DOHH2 (cell line): ENCODE results near the gene TGFBR3L.

Experiments used
- H3F3A ChIP-seq: fragments of 200-600 bp; sonication (generic), shearing (Covaris generic); 2 replicates; pipeline ENCODE4 v1.6.0; 2016; ENCODE audit warnings: antibody characterized with exemption, mild to moderate bottlenecking; ENCODE audit not compliant: control insufficient read depth, insufficient read depth
- H3K27ac ChIP-seq: fragments of 200-600 bp; sonication (generic); 2 replicates; pipeline ENCODE4 v1.5.1; 2014; ENCODE audit warnings: low read depth, mild to moderate bottlenecking, low read length, moderate library complexity
- H3K27me3 ChIP-seq: fragments of 200-600 bp; sonication (generic); 2 replicates; pipeline ENCODE4 v1.6.1; 2014; ENCODE audit warnings: mild to moderate bottlenecking, low read length, mixed read lengths; ENCODE audit not compliant: control insufficient read depth
- H3K36me3 ChIP-seq: fragments of 200-600 bp; sonication (generic); 2 replicates; pipeline ENCODE4 v1.6.1; 2014; ENCODE audit warnings: mild to moderate bottlenecking, low read length, moderate library complexity, mixed read lengths; ENCODE audit not compliant: control insufficient read depth
- H3K4me1 ChIP-seq: fragments of 200-600 bp; sonication (generic); 2 replicates; pipeline ENCODE4 v1.6.1; 2014; ENCODE audit warnings: mild to moderate bottlenecking, low read length, mixed read lengths; ENCODE audit not compliant: control insufficient read depth
- H3K4me2 ChIP-seq: fragments of 200-600 bp; sonication (generic); 2 replicates; pipeline ENCODE4 v1.6.0; 2014; ENCODE audit warnings: mild to moderate bottlenecking, low read length, moderate library complexity
- H3K4me3 ChIP-seq: fragments of 200-600 bp; sonication (generic); 2 replicates; pipeline ENCODE4 v1.5.1; 2014; ENCODE audit warnings: mild to moderate bottlenecking, low read length, mixed read lengths
- H3K79me2 ChIP-seq: fragments of 200-600 bp; sonication (generic); 2 replicates; pipeline ENCODE4 v1.6.1; 2014; ENCODE audit warnings: mild to moderate bottlenecking, low read length, mixed read lengths; ENCODE audit not compliant: control insufficient read depth
- H3K9me2 ChIP-seq: fragments of 200-600 bp; sonication (generic); replicated peaks from 2 replicates; pipeline ENCODE4 v1.6.1; 2014; ENCODE audit warnings: mild to moderate bottlenecking, low read length, mixed read lengths; ENCODE audit not compliant: control insufficient read depth
- H3K9me3 ChIP-seq: fragments of 200-600 bp; sonication (generic); 2 replicates; pipeline ENCODE4 v1.6.1; 2014; ENCODE audit warnings: antibody characterized with exemption, low read length, mixed read lengths; ENCODE audit not compliant: control insufficient read depth, insufficient read depth
- H4K20me1 ChIP-seq: fragments of 200-600 bp; sonication (generic); 2 replicates; pipeline ENCODE4 v1.6.0; 2014; ENCODE audit warnings: low read depth, mild to moderate bottlenecking, antibody characterized with exemption, low read length, moderate library complexity; ENCODE audit not compliant: control insufficient read depth, insufficient read depth
- CTCF ChIP-seq: fragments of 200-600 bp; sonication (generic); IDR thresholded peaks from one replicate; pipeline ENCODE4 v1.5.1; 2014; ENCODE audit warnings: antibody characterized with exemption, mild to moderate bottlenecking, low read depth, low read length; ENCODE audit not compliant: poor library complexity, severe bottlenecking
- EZH2phosphoT487 ChIP-seq: fragments of 200-600 bp; sonication (generic); IDR thresholded peaks from 2 replicates; pipeline ENCODE4 v1.6.1; 2017; ENCODE audit warnings: borderline replicate concordance, mild to moderate bottlenecking, antibody characterized with exemption, low read length, moderate library complexity, mixed read lengths

TGFBR3L gene

GRCh38 chr19:7918615-7919421, 4.2 kb downstream of the TGFBR3L start:
- no peaks in the 10 kb centered on the region for H3K9me2 ChIP-seq
- no peak overlapping the region for H3K27ac ChIP-seq
- peaks cover 4% of the 10 kb centered on the region; the same call in 1 of the 2 replicates for H4K20me1 ChIP-seq
- TF ChIP-seq CTCF (no peak), EZH2phosphoT487 (peak; percentile 72; the same call in 1 of the 2 replicates)
- H3K27me3 ChIP-seq: peaks cover 41% of the 10 kb centered on the region
- peaks cover 47% of the 10 kb centered on the region for H3K4me1 ChIP-seq
- H3K4me3 ChIP-seq: peak overlapping the region; percentile 92
- no peaks in the 10 kb centered on the region for H3K79me2 ChIP-seq
- peaks cover 2% of the 10 kb centered on the region; the same call in 1 of the 2 replicates for H3F3A ChIP-seq
- 0 out of 2 replicates have a peak, but pooled peaks cover 3% of the 10 kb centered on the region for H3K36me3 ChIP-seq
- no peaks in the 10 kb centered on the region for H3K9me3 ChIP-seq
- H3K4me2 ChIP-seq: peak overlapping the region; percentile 99

- Histone ChIP-seq H3K36me3 (0 out of 2 replicates have a peak, but pooled peaks cover 3% of the 10 kb centered on the region), H3F3A (peaks cover 2% of the 10 kb centered on the region; the same call in 1 of the 2 replicates), H3K27me3 (peaks cover 41% of the 10 kb centered on the region), H3K9me3 (no peaks in the 10 kb centered on the region), H3K4me2 (peak within 1 kb of the TSS; percentile 99), H3K79me2 (no peaks in the 10 kb centered on the region), H3K27ac (peak within 1 kb of the TSS; percentile 53), H4K20me1 (peaks cover 4% of the 10 kb centered on the region; the same call in 1 of the 2 replicates), H3K4me3 (peak within 1 kb of the TSS; percentile 92), H3K4me1 (peaks cover 47% of the 10 kb centered on the region), H3K9me2 (no peaks in the 10 kb centered on the region)
- TF ChIP-seq EZH2phosphoT487 (no peak), CTCF (no peak)
These were observed 5.2 kb downstream of the TGFBR3L start, which contains the start of gene SNAPC2 for GRCh38 chr19:7919610-7920518. Gene SNAPC2, plus strand, starts transcription at chr19:7920338. Its CDS starts 29 bp downstream, at chr19:7920367.

GRCh38 chr19:7920519-7921301, 6.1 kb downstream of the TGFBR3L start:
- Histone ChIP-seq H3K36me3 (0 out of 2 replicates have a peak, but pooled peaks cover 3% of the 10 kb centered on the region), H4K20me1 (peaks cover 4% of the 10 kb centered on the region; the same call in 1 of the 2 replicates), H3F3A (peaks cover 2% of the 10 kb centered on the region; the same call in 1 of the 2 replicates), H3K9me2 (no peaks in the 10 kb centered on the region), H3K9me3 (no peaks in the 10 kb centered on the region), H3K27me3 (peaks cover 34% of the 10 kb centered on the region), H3K4me3 (peak overlapping the region; percentile 92), H3K79me2 (no peaks in the 10 kb centered on the region), H3K4me2 (peak overlapping the region; percentile 99), H3K4me1 (peaks cover 51% of the 10 kb centered on the region), H3K27ac (peak overlapping the region; percentile 53)
- TF ChIP-seq CTCF (no peak), EZH2phosphoT487 (no peak)
